Thyroid gland (tissue), 4 donors: ENCODE measurements around the gene SPOP. TPM values are rescaled to one million over a fixed set of nuclear protein-coding genes. Genes with fewer than 3 reads are reported as not detected.

ENCODE experiments used
- DNase-seq, 2 donors: peaks; one replicate each; pipeline ENCODE4 v3.0.0-alpha.2; 2019
- H3K27ac ChIP-seq, 3 donors: fragments of 200-600 bp; sonication (generic); 1 replicate in 2 of 3; 2 replicates in 1 of 3; pipeline ENCODE4 v1.5.1; 2016 to 2019; ENCODE audit warnings: mild to moderate bottlenecking in 1 of 3, moderate library complexity in 1 of 3
- H3K27me3 ChIP-seq: fragments of 200-600 bp; sonication (generic); one replicate; pipeline ENCODE4 v1.5.1; 2019
- H3K36me3 ChIP-seq, 2 donors: fragments of 200-600 bp; sonication (generic); one replicate each; pipeline ENCODE4 v1.5.1; 2016 to 2019
- H3K4me1 ChIP-seq, 2 donors: fragments of 200-600 bp; sonication (generic); one replicate each; pipeline ENCODE4 v1.5.1; 2017 to 2019
- H3K4me3 ChIP-seq, 3 donors: fragments of 200-600 bp; sonication (generic); replicated peaks in 1 of 3; 1 replicate in 2 of 3; 2 replicates in 1 of 3; pipeline ENCODE4 v1.5.1; 2016; ENCODE audit warnings: mild to moderate bottlenecking in 1 of 3
- H3K9me3 ChIP-seq: fragments of 200-600 bp; sonication (generic); one replicate; pipeline ENCODE4 v1.5.1; 2017
- POLR2A ChIP-seq, 2 donors: fragments of 450-650 bp; IDR thresholded peaks; one replicate each; pipeline ENCODE4 v1.6.1; 2017; ENCODE audit warnings: antibody characterized with exemption in 2 of 2, mild to moderate bottlenecking in 2 of 2, moderate library complexity in 1 of 2
- WGBS, 2 donors: methylation state at CpG; one replicate each; pipeline ENCODE4 v1.1.5; 2017; 5-methylcytosine and 5-hydroxymethylcytosine counted together
- intact Hi-C: fragments of 100-400 bp; cut with DNase I; formaldehyde crosslinking; loops from one replicate; pipeline ENCODE4 v1.15.1; 2023
- total RNA-seq, 4 donors: library from RNA; depleted of rRNA; stranded (reverse); fragments of >200 nt; gene quantifications; one replicate each; pipeline ENCODE4 v1.2.3, GENCODE V29; 2016
- TF ChIP-seq, protein P1 (sequence below), 6 experiments: fragments of 200-600 bp in 3 of 6; fragments of 450-650 bp in 3 of 6; sonication (generic) in 3 of 6; IDR thresholded peaks; one replicate each; pipeline ENCODE4 v1.5.1; 2016 to 2019; ENCODE audit warnings: antibody characterized with exemption in 6 of 6, mild to moderate bottlenecking in 2 of 6, inconsistent platforms in 1 of 6, moderate library complexity in 1 of 6

Gene SPOP
- total RNA-seq, 4 donors from 2014 or later, result 78.5 to 86.4 (median 81.6) TPM

DNA sequence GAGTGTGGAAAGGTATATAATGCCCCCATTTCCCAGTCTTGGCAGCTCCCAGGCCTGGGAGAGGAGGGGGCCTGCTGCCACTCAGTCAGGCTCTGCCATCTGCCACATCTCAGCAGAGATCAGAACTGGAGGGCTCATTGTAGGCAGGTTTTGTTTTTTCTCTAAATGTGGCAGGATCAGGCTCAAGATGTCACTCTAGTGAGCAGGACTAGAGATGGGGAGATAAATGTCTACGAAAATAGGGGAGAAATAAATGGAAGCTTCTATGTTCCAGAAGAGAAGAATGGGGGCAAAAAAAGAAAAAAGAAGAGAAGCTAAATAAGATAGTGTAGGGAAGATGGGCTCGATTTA, 88.3 kb downstream of the SPOP start:
- no peak overlapping the region for H3K27ac ChIP-seq
- no peak overlapping the region for H3K4me3 ChIP-seq
- H3K27me3 ChIP-seq, result no peaks in the 10 kb centered on the region
- TF ChIP-seq, protein P1, sequence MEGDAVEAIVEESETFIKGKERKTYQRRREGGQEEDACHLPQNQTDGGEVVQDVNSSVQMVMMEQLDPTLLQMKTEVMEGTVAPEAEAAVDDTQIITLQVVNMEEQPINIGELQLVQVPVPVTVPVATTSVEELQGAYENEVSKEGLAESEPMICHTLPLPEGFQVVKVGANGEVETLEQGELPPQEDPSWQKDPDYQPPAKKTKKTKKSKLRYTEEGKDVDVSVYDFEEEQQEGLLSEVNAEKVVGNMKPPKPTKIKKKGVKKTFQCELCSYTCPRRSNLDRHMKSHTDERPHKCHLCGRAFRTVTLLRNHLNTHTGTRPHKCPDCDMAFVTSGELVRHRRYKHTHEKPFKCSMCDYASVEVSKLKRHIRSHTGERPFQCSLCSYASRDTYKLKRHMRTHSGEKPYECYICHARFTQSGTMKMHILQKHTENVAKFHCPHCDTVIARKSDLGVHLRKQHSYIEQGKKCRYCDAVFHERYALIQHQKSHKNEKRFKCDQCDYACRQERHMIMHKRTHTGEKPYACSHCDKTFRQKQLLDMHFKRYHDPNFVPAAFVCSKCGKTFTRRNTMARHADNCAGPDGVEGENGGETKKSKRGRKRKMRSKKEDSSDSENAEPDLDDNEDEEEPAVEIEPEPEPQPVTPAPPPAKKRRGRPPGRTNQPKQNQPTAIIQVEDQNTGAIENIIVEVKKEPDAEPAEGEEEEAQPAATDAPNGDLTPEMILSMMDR (IDR thresholded peaks at IDR 0.05), result no peak
- TF ChIP-seq POLR2A (IDR thresholded peaks at IDR 0.05), result no peak
- no peaks in the 10 kb centered on the region for H3K4me1 ChIP-seq
- H3K9me3 ChIP-seq, result no peaks in the 10 kb centered on the region
- DNase-seq, result no peak
- peaks cover 0 to 4% of the 10 kb centered on the region in 2 donors for H3K36me3 ChIP-seq
- 86 to 91% methylated on average over 2 of the region's 2 CpGs for WGBS, 2 donors
- intact Hi-C loops, result no loop called here

GRCh38 chr17:49588726-49589576, 88.9 kb downstream of the SPOP start:
- no peaks in the 10 kb centered on the region for H3K27me3 ChIP-seq
- H3K27ac ChIP-seq, result no peak overlapping the region
- H3K9me3 ChIP-seq, result no peaks in the 10 kb centered on the region
- peaks cover 0 to 3% of the 10 kb centered on the region in 2 donors for H3K36me3 ChIP-seq
- WGBS, 2 donors, result 87 to 88% methylated on average over 7 to 8 of the region's 8 CpGs
- H3K4me1 ChIP-seq, result no peaks in the 10 kb centered on the region
- no peak overlapping the region for H3K4me3 ChIP-seq
- intact Hi-C loops, result no loop called here
- DNase-seq, result no peak
- TF ChIP-seq, protein P1 (IDR thresholded peaks at IDR 0.05), result no peak

DNA sequence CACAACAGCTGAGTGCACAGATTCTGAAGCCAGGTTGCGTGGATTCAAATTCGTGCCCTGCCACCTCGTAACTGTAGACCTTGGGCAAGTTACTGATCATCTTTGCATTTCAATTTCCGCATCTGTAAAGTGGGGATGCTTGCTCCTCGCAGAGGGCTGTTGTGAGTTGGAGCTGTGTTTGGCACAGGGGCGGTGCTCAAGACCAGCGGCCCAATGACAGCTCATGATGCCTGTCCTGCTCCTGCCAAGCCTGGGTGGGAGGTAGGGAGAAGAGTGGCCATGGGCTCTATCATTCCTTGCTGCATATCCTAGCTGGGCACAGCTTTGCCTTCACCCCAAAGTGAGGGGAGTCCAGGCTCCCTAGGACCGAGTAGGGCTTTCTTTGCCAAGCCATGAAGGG, 89.6 kb downstream of the SPOP start:
- intact Hi-C loops, result no loop called here
- 81 to 92% methylated on average over 7 to 8 of the region's 8 CpGs for WGBS, 2 donors
- TF ChIP-seq, protein P1 (IDR thresholded peaks at IDR 0.05), result no peak
- TF ChIP-seq POLR2A (IDR thresholded peaks at IDR 0.05), result no peak
- Histone ChIP-seq H3K4me3 (no peak overlapping the region), H3K4me1 (no peaks in the 10 kb centered on the region), H3K27ac (no peak overlapping the region), H3K9me3 (no peaks in the 10 kb centered on the region), H3K27me3 (no peaks in the 10 kb centered on the region), H3K36me3 (no peaks in the 10 kb centered on the region)
- DNase-seq, result no peak

- Histone ChIP-seq H3K4me3 (no peak overlapping the region), H3K36me3 (no peaks in the 10 kb centered on the region), H3K4me1 (no peaks in the 10 kb centered on the region), H3K27me3 (no peaks in the 10 kb centered on the region), H3K9me3 (no peaks in the 10 kb centered on the region), H3K27ac (no peak overlapping the region)
- DNase-seq, result no peak
- 90 to 92% methylated on average over 12 of the region's 12 CpGs for WGBS, 2 donors
- TF ChIP-seq, protein P1 (IDR thresholded peaks at IDR 0.05), result no peak
- no peak for TF ChIP-seq POLR2A (IDR thresholded peaks at IDR 0.05)
- intact Hi-C loops, result no loop called here
Measured at GRCh38 chr17:49587366-49588073, 90.4 kb downstream of the SPOP start.
